Astrocyte of the hippocampus (primary cell): ENCODE results near the gene ZNF284.
A peak's percentile ranks its signal among the peaks of the same experiment; 100 is the strongest.
"Not testable (repeated sequence)": the region's sequence is repeated elsewhere in the genome, so short reads cannot be mapped to it uniquely, and the experiment has no call there.

Experiments
- DNase-seq: peaks from one replicate; pipeline ENCODE4 v3.0.0; 2011; ENCODE audit warnings: low read depth, low spot score

ZNF284 gene

DNA sequence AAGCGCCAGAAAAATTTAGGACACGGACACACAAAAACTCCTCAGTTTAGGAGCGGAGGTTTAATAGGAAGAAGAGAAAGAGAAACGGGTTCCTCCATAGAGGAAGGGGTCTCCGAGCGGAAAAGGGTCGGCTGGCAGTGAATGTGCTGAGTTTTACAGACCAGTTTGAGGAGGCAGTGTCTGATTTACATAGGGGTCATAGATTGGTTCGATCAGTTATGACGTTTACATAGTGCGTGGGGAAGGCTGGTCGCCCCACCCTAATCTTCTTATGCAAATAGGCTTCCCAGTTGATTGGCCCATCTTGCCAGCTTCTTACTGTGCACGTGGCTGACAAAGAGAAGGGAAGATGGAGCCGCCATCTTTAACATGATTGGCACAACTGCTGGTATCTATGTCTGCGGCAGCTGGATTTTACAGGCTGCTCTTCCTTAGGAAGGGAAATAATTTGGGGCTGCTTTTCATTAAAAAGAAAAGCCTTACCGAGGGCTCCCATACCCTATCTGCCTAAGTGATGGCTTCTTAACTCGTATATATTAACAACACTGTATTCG lies 40.0 kb downstream of the ZNF284 start:
- peak; percentile 77 for DNase-seq

DNA sequence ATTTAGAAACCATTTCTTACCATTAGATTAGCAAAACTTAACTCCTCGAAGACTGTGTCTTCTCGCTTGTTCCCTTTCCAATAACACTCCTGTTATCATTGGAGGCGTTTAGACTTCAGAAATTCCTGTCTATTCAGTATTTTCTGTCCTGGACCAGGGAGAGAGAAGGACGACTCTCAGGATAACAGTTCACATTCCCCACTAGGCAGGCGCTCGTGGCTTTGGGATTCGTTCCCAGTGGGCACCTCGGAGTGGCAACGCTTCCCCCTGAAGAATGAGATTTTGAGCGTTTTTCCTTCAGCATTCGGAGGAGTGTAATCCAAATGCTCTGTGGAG lies 40.8 kb downstream of the ZNF284 start:
- DNase-seq, result no peak

DNA sequence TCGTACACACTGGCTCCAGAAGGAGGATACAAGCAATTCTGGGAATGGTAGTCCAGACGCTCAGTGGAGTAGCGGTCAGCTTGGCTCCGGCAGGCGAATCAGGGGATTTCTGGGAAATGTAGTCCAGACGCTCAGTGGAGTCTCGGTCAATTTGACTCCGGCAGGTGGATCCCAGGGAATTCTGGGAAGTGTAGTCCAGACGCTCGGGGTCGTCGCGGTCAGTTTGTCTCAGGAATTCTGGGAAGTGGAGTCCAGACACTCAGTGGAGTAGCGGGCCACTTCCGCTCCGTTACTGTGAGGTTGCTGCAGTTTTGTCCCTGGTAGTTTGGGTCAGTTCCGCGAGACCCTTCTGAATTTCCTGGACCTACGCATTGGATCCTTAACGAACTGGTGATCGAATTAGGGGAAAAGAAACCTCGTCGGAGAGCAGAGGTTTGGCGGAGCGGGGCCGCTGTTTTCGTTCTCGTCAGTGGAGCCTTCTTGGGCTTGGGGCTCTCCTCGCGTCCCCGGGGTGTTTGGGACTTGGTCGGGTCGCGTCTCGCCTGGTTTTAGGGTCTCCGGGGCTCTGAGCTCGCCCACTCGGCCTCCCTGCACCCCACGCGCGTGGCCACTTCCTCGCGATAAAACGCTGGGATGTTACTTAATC lies 41.3 kb downstream of the ZNF284 start, which contains the start of gene ZNF225:
Gene ZNF225 (plus strand): TSS at position 262 of the 646 bp plus-strand sequence. CDS start 2,429 bp downstream, outside the sequence.
- DNase-seq, result peak; percentile 99

DNA sequence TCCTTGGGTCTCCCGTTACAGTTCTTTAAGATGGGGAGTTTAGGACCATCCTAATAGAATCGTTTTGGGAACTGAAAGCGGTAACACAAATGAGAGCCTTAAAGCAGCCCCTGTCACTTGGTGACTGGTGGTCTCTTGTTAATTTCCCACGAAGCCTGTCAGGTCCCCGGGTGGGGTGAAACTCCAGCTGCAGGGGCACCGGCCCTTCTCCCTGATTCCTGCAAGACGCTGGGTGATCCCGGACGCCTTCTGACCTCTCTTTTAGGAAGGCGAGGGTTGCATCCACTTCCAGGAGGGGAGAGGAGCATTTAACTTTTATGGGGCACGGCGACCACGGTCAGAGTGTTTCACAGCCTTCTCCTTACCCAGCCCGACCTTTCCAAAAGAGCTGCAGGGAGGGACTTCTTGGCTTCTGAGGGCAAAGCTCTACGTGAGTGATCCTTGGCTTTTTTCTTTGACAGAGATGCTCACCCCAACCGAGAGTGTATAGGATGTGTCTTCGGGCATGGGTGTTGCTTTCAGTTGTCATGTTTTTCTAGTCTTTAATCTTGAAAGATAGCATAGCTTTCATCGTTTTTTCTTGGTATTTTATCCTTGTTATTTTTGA lies 41.9 kb downstream of the ZNF284 start:
- DNase-seq, result no peak

DNA sequence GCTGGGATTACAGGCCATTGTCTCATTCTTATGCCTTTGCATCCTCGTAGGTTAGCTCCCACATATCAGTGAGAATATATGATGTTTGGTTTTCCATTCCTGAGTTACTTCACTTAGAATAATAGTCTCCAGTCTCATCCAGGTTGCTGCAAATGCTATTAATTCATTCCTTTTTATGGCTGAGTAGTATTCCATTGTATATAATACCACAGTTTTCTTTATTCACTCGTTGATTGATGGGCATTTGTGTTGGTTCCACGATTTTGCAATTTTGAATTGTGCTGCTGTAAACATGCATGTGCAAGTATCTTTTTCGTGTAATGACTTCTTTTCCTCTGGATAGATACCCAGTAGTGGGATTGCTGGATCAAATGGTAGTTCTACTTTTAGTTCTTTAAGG lies 49.2 kb downstream of the ZNF284 start:
- DNase-seq, result not testable (repeated sequence)

DNA sequence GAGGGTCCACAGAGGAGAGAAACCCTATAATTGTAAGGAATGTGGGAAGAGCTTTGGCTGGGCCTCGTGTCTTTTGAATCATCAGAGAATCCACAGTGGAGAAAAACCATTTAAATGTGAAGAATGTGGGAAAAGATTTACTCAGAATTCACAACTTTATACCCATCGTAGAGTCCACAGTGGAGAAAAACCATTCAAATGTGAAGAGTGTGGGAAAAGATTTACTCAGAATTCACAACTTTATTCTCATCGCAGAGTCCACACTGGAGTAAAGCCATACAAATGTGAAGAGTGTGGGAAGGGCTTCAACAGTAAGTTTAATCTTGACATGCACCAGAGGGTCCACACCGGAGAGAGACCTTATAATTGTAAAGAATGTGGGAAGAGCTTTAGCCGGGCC lies 60.0 kb downstream of the ZNF284 start:
- no peak for DNase-seq
